Mesendoderm (in vitro differentiated cells): ENCODE measurements around the gene ADIPOR1.

ENCODE experiments used
- DNase-seq: peaks from one replicate; pipeline ENCODE4 v3.0.0; 2013
- H2AK5ac ChIP-seq: 2 replicates; pipeline ENCODE4 v1.6.1; 2013; ENCODE audit warnings: low read length, inconsistent platforms
- H2BK120ac ChIP-seq: 2 replicates; pipeline ENCODE4 v1.6.1; 2013; ENCODE audit warnings: low read depth, mild to moderate bottlenecking, low read length, moderate library complexity, mixed read lengths
- H2BK15ac ChIP-seq: replicated peaks from 2 replicates; pipeline ENCODE4 v1.6.1; 2013; ENCODE audit warnings: low read depth, mild to moderate bottlenecking, moderate library complexity
- H2BK5ac ChIP-seq: 2 replicates; pipeline ENCODE4 v1.6.1; 2013; ENCODE audit warnings: low read length, inconsistent platforms
- H3K18ac ChIP-seq: 2 replicates; pipeline ENCODE4 v1.6.1; 2013; ENCODE audit warnings: mild to moderate bottlenecking, low read length, mixed read lengths
- H3K23ac ChIP-seq: one replicate; pipeline ENCODE4 v1.6.1; 2013; ENCODE audit warnings: low read length
- H3K27ac ChIP-seq: 2 replicates; pipeline ENCODE4 v1.5.1; 2013; ENCODE audit warnings: low read depth, mild to moderate bottlenecking, inconsistent platforms, low read length, moderate library complexity
- H3K27me3 ChIP-seq: 2 replicates; pipeline ENCODE4 v1.6.1; 2013; ENCODE audit warnings: low read length, control low read depth, mild to moderate bottlenecking, inconsistent platforms; ENCODE audit not compliant: insufficient read depth, poor library complexity
- H3K36me3 ChIP-seq: 2 replicates; pipeline ENCODE4 v1.6.1; 2013; ENCODE audit warnings: low read length, inconsistent platforms; ENCODE audit not compliant: control insufficient read depth, insufficient read depth
- H3K4ac ChIP-seq: one replicate; pipeline ENCODE4 v1.6.1; 2013; ENCODE audit warnings: low read depth, mild to moderate bottlenecking, low read length, moderate library complexity
- H3K4me1 ChIP-seq: 2 replicates; pipeline ENCODE4 v1.6.1; 2013; ENCODE audit warnings: low read depth, low read length, inconsistent platforms; ENCODE audit not compliant: control insufficient read depth
- H3K4me2 ChIP-seq: 2 replicates; pipeline ENCODE4 v1.6.1; 2013; ENCODE audit warnings: low read length
- H3K4me3 ChIP-seq: 2 replicates; pipeline ENCODE4 v1.5.1; 2013; ENCODE audit warnings: mild to moderate bottlenecking, low read length
- H3K56ac ChIP-seq: one replicate; pipeline ENCODE4 v1.6.1; 2013; ENCODE audit warnings: low read length
- H3K79me1 ChIP-seq: 2 replicates; pipeline ENCODE4 v1.6.1; 2013; ENCODE audit warnings: low read length, inconsistent platforms
- H3K79me2 ChIP-seq: 2 replicates; pipeline ENCODE4 v1.6.1; 2013; ENCODE audit warnings: mild to moderate bottlenecking, low read length; ENCODE audit not compliant: control insufficient read depth, insufficient read depth
- H3K9ac ChIP-seq: 2 replicates; pipeline ENCODE4 v1.6.1; 2013; ENCODE audit warnings: low read length, inconsistent platforms
- H4K5ac ChIP-seq: one replicate; pipeline ENCODE4 v1.6.1; 2013; ENCODE audit warnings: low read length
- H4K8ac ChIP-seq: one replicate; pipeline ENCODE4 v1.6.1; 2013; ENCODE audit warnings: low read depth, mild to moderate bottlenecking, control low read depth, low read length, moderate library complexity
- WGBS: extraction: QIAGEN DNeasy Blood & Tissue Kit; methylation state at CpG from one replicate; pipeline ENCODE4 v1.1.7; 2013; ENCODE audit warnings: low lambda C conversion rate, missing lambda C conversion rate; ENCODE audit not compliant: insufficient coverage; ENCODE audit errors: extremely low coverage; 5-methylcytosine and 5-hydroxymethylcytosine counted together

ADIPOR1 gene

DNA sequence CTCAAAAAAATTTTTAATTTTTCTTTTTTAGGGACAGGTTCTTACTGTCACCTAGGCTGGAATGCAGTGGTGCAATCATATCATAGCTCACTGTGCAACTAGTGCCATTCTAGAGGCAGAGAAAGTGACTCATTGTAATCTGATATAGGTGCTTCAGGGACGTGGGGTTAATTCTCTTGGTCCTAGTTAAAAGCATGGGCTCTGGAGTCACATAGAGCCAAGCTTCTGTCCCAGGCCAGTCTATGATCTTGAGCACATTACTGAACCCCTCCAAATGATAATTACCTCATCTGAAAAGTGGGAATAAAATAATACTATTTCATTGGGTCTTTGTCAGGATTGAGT lies 1.1 kb upstream of the ADIPOR1 start:
- H3K4ac ChIP-seq, result no peak overlapping the region
- H2BK15ac ChIP-seq, result no peak overlapping the region
- H3K27me3 ChIP-seq, result no peaks in the 10 kb centered on the region
- peaks cover 3% of the 10 kb centered on the region for H3K79me1 ChIP-seq
- no peak overlapping the region for H3K4me3 ChIP-seq
- no peak overlapping the region for H3K18ac ChIP-seq
- H3K23ac ChIP-seq, result no peak overlapping the region
- H4K5ac ChIP-seq, result no peak overlapping the region
- H3K79me2 ChIP-seq, result peaks cover 28% of the 10 kb centered on the region
- no peak for DNase-seq
- H3K36me3 ChIP-seq, result no peaks in the 10 kb centered on the region
- no CpG with 5 or more reads among the region's 1 CpG for WGBS
- H3K56ac ChIP-seq, result no peak overlapping the region
- no peak overlapping the region for H3K27ac ChIP-seq
- H2BK5ac ChIP-seq, result no peak overlapping the region
- no peak overlapping the region for H3K9ac ChIP-seq
- H2BK120ac ChIP-seq, result no peak overlapping the region
- H4K8ac ChIP-seq, result no peak overlapping the region
- no peaks in the 10 kb centered on the region for H3K4me1 ChIP-seq
- no peak overlapping the region for H3K4me2 ChIP-seq
- H2AK5ac ChIP-seq, result no peak overlapping the region

DNA sequence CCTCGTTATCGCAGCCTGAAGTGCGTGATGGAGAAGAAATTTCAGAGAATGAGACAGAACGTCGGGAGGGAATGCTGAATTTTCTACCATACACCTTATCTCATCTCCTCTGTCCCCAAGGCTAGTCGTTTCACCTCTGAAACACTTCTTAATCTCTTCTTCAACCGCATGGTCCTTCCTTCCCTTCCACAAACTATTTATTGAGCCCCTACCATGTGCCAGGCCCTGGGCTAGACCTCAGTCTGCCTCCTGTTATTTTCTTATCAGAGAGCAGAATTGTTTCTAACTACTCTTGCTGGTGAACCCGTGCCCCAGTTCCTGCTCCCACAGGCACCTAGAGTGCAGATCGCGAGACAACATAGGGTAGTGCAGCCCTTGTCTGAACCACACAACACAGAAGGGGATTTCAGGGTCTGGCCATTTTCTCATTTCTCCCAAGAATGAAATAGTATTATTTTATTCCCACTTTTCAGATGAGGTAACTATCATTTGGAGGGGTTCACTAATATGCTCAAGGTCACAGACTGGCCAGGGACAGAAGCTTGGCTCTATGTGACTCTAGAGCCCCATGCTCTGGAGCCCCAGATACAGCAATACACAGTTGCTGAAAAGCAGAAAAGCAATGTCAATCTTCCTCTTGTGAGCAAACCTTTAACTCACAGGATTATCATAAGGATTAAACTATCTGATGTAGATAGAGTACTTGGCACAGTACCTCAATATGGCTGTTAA lies 598 bp upstream of the ADIPOR1 start:
- Histone ChIP-seq H2BK5ac (no peak overlapping the region), H3K36me3 (no peaks in the 10 kb centered on the region), H3K18ac (no peak overlapping the region), H2BK120ac (no peak overlapping the region), H3K27me3 (no peaks in the 10 kb centered on the region), H3K79me2 (peaks cover 33% of the 10 kb centered on the region), H3K56ac (peak overlapping the region; percentile 75), H4K8ac (no peak overlapping the region), H3K4me3 (peak overlapping the region; percentile 31), H3K4ac (no peak overlapping the region), H3K23ac (no peak overlapping the region), H2AK5ac (no peak overlapping the region), H4K5ac (no peak overlapping the region), H3K79me1 (peaks cover 7% of the 10 kb centered on the region), H3K4me1 (no peaks in the 10 kb centered on the region), H3K4me2 (peak overlapping the region; percentile 45), H3K9ac (peak overlapping the region; percentile 60), H3K27ac (no peak overlapping the region), H2BK15ac (no peak overlapping the region)
- no peak for DNase-seq
- no CpG with 5 or more reads among the region's 10 CpGs for WGBS

DNA sequence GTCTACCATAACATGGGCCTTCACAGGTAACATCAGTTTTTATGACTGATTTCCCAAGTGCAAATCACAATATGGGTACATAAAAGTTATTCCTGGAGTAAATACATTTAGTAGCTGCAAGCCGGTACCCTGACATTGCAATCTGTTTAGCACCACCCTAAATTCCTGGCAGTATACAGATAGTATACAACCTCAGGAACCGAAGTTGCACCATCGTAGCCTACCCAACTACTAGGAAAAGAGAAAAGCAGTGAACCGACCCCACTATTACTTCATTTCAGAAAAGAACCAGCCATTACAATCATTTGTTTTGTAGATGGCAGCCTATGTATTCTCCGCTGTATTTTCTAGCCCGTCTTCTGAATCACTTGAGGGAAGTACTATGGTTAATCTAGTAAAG lies 1.1 kb downstream of the ADIPOR1 start:
- Histone ChIP-seq H2BK15ac (no peak overlapping the region), H3K23ac (no peak overlapping the region), H2AK5ac (no peak overlapping the region), H3K27me3 (no peaks in the 10 kb centered on the region), H4K5ac (no peak overlapping the region), H3K27ac (no peak overlapping the region), H2BK5ac (no peak overlapping the region), H3K79me2 (peaks cover 46% of the 10 kb centered on the region), H3K4me2 (no peak overlapping the region), H3K56ac (no peak overlapping the region), H3K36me3 (no peaks in the 10 kb centered on the region), H2BK120ac (no peak overlapping the region), H3K4me1 (no peaks in the 10 kb centered on the region), H4K8ac (no peak overlapping the region), H3K79me1 (peaks cover 11% of the 10 kb centered on the region), H3K18ac (no peak overlapping the region), H3K4me3 (no peak overlapping the region), H3K9ac (peak overlapping the region; percentile 91), H3K4ac (no peak overlapping the region)
- DNase-seq, result no peak
- no CpG with 5 or more reads among the region's 6 CpGs for WGBS

DNA sequence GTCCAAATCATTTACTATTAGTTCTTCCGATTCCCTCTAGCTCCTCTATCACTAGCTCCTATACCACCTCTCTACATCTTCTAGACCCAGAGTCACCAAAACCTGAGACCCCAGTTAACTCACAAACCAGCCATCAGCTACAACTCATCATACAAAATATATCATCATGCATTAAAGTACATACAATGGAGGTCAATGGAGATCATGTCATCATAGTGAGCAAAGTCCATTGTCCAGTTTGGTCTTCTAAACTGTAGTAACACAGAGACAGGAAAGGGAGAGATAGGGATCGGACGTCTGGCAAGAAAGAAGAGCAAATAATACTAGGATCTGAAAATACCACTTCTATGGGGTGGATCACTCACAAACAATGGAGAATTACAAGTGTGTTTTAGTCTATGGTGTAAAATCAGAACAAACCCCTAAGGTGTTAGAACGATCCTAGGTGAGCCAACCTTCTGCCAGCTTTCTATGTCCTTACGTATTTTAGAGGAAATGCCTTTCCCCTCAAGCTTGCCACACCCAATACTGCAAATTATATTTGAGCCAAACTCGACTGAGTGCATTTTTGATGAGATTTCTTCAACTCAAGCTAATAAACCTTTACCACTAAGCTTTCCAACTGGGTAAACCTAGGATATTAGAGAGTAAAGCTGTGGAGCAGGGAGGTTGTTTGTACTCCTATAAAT lies 3.9 kb downstream of the ADIPOR1 start:
- H3K9ac ChIP-seq, result no peak overlapping the region
- H3K4me1 ChIP-seq, result no peaks in the 10 kb centered on the region
- H3K27me3 ChIP-seq, result no peaks in the 10 kb centered on the region
- H3K36me3 ChIP-seq, result peaks cover 6% of the 10 kb centered on the region
- WGBS, result no CpG with 5 or more reads among the region's 6 CpGs
- no peak overlapping the region for H3K56ac ChIP-seq
- H2BK5ac ChIP-seq, result no peak overlapping the region
- no peak overlapping the region for H3K27ac ChIP-seq
- no peak overlapping the region for H3K18ac ChIP-seq
- DNase-seq, result no peak
- H3K23ac ChIP-seq, result no peak overlapping the region
- no peak overlapping the region for H4K8ac ChIP-seq
- H2BK120ac ChIP-seq, result no peak overlapping the region
- H4K5ac ChIP-seq, result no peak overlapping the region
- H3K4me3 ChIP-seq, result no peak overlapping the region
- H3K79me2 ChIP-seq, result peaks cover 51% of the 10 kb centered on the region
- H2BK15ac ChIP-seq, result no peak overlapping the region
- H3K79me1 ChIP-seq, result peaks cover 18% of the 10 kb centered on the region
- H3K4me2 ChIP-seq, result no peak overlapping the region
- no peak overlapping the region for H2AK5ac ChIP-seq
- H3K4ac ChIP-seq, result no peak overlapping the region

DNA sequence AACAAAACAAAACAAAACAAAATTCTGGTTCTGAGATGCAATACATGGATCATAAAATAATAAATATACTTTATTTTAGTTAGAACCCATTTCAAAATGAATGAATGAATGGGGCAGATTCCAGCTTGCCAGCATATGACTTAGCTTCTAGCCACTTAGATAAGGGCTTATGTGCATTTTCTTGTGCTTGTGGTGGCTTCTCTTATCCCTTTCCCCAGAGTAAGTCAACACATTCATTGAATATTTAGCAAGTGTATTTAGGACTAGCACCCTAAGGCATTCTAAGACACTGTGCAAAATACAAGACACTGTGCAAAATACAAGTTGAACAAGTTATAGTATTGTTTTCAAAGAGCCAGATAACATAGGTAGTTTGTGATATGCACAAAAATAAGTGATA lies 4.7 kb downstream of the ADIPOR1 start:
- H3K18ac ChIP-seq, result no peak overlapping the region
- no peak for DNase-seq
- no peaks in the 10 kb centered on the region for H3K4me1 ChIP-seq

DNA sequence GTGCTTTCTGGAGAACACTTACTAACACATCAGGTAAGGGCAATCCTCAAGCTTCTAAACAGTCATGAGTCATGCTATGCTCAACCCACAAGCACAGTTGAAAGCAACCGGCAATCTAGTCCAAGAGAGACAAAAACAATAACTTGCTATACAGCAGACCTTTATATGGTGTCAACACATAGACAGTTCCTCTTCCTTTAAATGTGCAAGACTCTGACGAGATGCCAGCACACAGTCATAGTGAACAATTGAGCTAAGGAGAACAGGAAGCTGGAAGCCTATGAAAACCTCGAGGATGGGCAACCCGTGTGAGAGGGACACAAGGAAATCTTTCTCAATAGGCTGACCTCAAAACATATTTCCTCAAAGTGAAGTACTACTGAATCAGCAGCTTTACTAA lies 5.3 kb downstream of the ADIPOR1 start:
- Histone ChIP-seq H3K4me2 (no peak overlapping the region), H3K4me3 (no peak overlapping the region), H2BK15ac (no peak overlapping the region), H3K4me1 (no peaks in the 10 kb centered on the region), H2AK5ac (no peak overlapping the region), H3K27ac (no peak overlapping the region), H2BK5ac (no peak overlapping the region), H3K56ac (no peak overlapping the region), H2BK120ac (no peak overlapping the region), H3K23ac (no peak overlapping the region), H3K36me3 (peaks cover 6% of the 10 kb centered on the region), H4K8ac (no peak overlapping the region), H3K79me2 (peaks cover 51% of the 10 kb centered on the region), H3K27me3 (no peaks in the 10 kb centered on the region), H3K9ac (no peak overlapping the region), H3K18ac (no peak overlapping the region), H3K79me1 (peaks cover 18% of the 10 kb centered on the region), H4K5ac (no peak overlapping the region), H3K4ac (no peak overlapping the region)
- no peak for DNase-seq
- WGBS, result no CpG with 5 or more reads among the region's 4 CpGs

More for the DNA sequence above, 4.7 kb downstream of the ADIPOR1 start:
- peaks cover 6% of the 10 kb centered on the region for H3K36me3 ChIP-seq
- H3K23ac ChIP-seq, result no peak overlapping the region
- H4K8ac ChIP-seq, result no peak overlapping the region
- H3K56ac ChIP-seq, result no peak overlapping the region
- H3K27me3 ChIP-seq, result no peaks in the 10 kb centered on the region
- H2BK5ac ChIP-seq, result no peak overlapping the region
- H3K4me2 ChIP-seq, result no peak overlapping the region
- H3K4me3 ChIP-seq, result no peak overlapping the region
- no peak overlapping the region for H3K27ac ChIP-seq
- no peak overlapping the region for H3K4ac ChIP-seq
- H3K9ac ChIP-seq, result no peak overlapping the region
- no peak overlapping the region for H2AK5ac ChIP-seq
- no peak overlapping the region for H2BK15ac ChIP-seq
- H4K5ac ChIP-seq, result no peak overlapping the region
- H3K79me2 ChIP-seq, result peaks cover 51% of the 10 kb centered on the region
- no peak overlapping the region for H2BK120ac ChIP-seq
- H3K79me1 ChIP-seq, result peaks cover 18% of the 10 kb centered on the region
